NCI-H774 (cell line): Measurements from ENCODE around the gene CMTM6.
"Not testable (repeated sequence)": the region's sequence is repeated elsewhere in the genome, so short reads cannot be mapped to it uniquely, and the experiment has no call there.

Experiments
- DNase-seq: peaks from one replicate; lab custom pipeline; 2025; lab: John Stamatoyannopoulos, UW

The CMTM6 gene

DNA sequence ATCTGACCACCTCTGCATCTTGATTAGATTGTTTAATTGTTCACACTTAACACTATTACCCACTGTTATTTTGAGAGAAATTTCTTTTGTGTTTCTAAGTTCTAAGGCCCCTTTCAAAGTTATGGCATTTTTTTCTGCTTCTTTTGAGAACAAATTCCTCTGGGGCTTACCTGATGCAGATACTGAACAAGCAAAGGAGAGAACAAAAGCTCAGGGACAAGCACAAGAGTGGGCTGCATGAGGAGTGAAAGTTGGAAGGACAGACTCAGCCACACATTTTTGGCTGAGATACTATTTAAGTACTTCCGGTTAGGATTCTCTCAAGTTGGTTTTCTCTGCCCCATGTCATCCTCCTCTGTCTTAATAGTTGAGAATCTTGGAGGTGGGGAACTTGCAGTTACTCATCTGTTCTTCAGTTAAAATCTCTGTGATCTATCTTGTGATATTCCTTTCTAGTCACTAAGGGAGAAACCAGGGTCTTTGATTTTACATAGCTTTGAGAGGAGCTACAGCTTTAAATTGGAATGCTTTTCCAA lies 54.7 kb downstream of the CMTM6 start:
- DNase-seq = no peak

GRCh38 chr3:32443478-32443877 lies 59.2 kb downstream of the CMTM6 start:
- DNase-seq = no peak

- DNase-seq = no peak
These were observed 59.9 kb downstream of the CMTM6 start for GRCh38 chr3:32442766-32443165.

DNA sequence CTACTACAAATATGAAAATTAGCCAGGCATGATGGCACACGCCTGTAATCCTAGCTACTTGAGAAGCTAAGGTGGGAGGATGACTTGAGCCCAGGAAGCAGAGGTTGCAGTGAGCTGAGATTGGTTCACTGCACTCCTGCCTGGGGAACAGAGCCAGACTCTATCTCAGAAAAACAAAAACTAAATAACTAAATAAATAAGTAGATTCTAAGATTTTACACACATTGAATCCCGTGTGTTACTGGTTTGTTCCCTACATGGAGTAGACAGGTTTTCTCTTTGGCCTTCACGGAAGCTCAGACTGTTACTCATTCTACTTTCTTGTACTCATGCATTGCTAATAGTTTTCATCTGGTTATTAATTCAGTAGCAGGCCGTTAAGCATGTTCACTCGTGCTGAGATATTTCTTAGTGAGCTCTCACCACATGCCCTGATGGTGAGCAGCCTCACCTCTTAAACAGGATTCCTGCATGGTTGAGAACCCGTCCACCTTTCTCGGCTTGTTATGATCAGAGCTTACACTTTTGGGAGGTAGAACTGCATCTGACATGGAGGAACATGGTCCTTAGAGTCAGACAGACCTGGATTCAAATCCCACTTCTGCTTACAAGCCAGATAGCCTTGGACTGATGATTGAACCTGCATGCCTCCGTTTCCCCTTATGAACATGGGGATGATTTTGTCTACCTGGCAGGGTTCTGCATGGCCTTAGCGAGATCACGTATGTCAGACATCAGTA lies 61.9 kb downstream of the CMTM6 start:
- DNase-seq = no peak

GRCh38 chr3:32439421-32439820 lies 63.2 kb downstream of the CMTM6 start:
- not testable (repeated sequence) for DNase-seq

DNA sequence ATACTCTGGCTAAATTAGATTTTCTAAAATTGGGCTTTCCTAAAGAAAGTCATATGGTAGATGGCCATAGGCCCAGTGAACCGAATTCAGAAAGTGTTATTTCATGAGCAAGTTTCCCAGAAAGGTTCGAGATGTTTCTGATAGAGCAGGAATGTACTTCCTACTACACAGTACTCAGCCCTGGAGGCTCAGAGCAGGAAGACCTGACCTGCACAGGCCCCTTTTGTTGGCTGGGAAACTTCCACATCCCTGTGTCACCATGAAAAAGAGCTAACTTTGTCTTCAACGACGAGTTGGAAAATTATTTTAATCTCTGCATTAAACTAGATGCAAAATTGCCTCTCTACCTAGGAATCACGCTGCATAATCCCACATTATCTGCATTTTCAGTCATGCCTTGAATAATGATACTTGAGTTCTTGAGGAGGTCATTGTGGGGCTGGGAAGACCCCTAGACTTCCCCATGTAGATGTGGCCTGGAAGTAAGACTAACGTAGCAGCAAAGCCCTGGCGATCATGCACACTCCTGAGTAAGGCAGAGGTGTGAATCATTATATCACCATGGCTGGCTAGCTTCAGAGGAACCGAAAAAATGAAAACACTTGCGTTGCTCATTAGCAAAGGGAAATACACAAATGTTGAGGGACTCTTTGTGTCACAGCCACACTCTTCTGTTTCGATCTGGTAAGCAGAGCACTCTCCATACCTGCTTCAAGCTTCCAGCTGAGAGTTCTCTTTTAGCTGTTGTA lies 63.9 kb downstream of the CMTM6 start:
- DNase-seq = no peak

- no peak for DNase-seq
These were observed 64.8 kb downstream of the CMTM6 start for GRCh38 chr3:32437896-32438295.

GRCh38 chr3:32436816-32437189 lies 65.8 kb downstream of the CMTM6 start:
- DNase-seq = no peak

GRCh38 chr3:32435911-32436815 lies 66.5 kb downstream of the CMTM6 start:
- DNase-seq = no peak

DNA sequence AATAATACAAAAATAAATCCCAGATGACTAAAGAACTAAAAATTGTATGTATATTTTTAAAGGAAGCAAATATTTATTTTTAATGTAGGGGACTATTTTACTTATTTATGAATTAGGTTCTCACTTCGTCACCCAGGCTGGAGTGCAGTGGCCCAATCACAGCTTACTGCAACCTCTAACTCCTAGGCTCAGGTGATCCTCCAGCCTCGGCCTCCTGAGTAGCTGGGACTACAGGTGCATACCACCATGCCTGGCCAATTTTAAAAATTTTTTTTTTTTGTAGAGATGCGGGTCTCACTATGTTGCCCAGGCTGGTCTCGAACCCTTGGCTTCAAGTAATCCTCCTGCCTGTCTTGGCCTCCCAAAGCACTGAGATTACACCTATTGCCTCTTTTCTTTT lies 68.4 kb downstream of the CMTM6 start:
- DNase-seq = no peak

GRCh38 chr3:32432711-32433530 lies 69.7 kb downstream of the CMTM6 start:
- no peak for DNase-seq

GRCh38 chr3:32432045-32432710 lies 70.5 kb downstream of the CMTM6 start:
- DNase-seq = no peak

DNA sequence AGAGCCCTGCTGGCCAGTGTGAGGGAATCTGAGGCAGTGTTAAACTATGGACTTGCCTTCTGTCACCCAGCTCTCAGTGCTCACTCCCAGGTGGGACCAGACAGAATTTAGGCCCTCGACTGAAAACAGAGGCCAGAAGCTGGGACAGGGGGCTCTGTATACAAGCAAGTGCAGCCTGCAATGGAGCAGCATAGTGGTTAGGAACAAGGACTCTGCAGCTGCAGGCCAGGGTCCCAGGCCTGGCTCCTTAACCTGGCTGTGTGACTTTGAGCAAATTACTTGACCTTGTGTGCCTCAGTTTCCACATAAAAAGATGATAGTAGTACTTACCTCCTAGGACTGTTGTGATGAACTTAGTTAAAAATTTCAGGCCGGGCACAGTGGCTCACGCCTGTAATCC lies 71.2 kb downstream of the CMTM6 start:
- DNase-seq = no peak
